C4-2B (cell line): ENCODE measurements around the gene ZNF480.
"Not testable (repeated sequence)": the region's sequence is repeated elsewhere in the genome, so short reads cannot be mapped to it uniquely, and the experiment has no call there.

Experiments
- ZFX ChIP-seq: fragments of 450-650 bp; IDR thresholded peaks from 2 replicates; pipeline ENCODE4 v1.6.1; 2017
- TF ChIP-seq, protein P1 (sequence below): fragments of 450-650 bp; conservative IDR thresholded peaks from 2 replicates; pipeline ENCODE4 v1.5.1; 2017; ENCODE audit warnings: mild to moderate bottlenecking

DNA sequence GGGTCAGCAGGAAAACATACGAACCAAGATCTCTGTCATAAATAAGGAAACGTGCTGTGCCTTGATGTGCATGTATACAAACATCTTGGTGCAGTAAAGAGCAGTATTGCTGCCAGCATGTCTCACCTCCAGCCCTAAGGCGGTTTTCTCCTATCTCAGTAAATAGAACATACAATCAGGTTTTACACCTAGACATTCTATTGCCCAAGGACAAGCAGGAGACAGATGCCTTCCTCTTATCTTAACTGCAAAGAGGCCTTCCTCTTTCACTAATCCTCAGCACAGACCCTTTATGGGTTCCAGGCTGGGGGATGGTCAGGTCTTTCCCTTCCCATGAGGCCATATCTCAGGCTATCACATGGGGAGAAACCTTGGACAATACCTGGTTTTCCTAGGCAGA lies 42.1 kb downstream of the ZNF480 start:
- TF ChIP-seq, protein P1, sequence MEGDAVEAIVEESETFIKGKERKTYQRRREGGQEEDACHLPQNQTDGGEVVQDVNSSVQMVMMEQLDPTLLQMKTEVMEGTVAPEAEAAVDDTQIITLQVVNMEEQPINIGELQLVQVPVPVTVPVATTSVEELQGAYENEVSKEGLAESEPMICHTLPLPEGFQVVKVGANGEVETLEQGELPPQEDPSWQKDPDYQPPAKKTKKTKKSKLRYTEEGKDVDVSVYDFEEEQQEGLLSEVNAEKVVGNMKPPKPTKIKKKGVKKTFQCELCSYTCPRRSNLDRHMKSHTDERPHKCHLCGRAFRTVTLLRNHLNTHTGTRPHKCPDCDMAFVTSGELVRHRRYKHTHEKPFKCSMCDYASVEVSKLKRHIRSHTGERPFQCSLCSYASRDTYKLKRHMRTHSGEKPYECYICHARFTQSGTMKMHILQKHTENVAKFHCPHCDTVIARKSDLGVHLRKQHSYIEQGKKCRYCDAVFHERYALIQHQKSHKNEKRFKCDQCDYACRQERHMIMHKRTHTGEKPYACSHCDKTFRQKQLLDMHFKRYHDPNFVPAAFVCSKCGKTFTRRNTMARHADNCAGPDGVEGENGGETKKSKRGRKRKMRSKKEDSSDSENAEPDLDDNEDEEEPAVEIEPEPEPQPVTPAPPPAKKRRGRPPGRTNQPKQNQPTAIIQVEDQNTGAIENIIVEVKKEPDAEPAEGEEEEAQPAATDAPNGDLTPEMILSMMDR = not testable (repeated sequence)
- not testable (repeated sequence) for TF ChIP-seq ZFX
